ENCODE results near the gene BLVRA. TPM values are rescaled to one million over a fixed set of nuclear protein-coding genes. Genes with fewer than 3 reads are reported as not detected.

BLVRA gene
- polyA plus RNA-seq, 3 donors: 71.9 to 238 (median 199) TPM

- DNase-seq: peak in 1 of 3 donors; percentile 12
- peaks cover 55 to 93% of the 10 kb centered on the region in 2 donors for H3K36me3 ChIP-seq (replicated peaks in 1 of 2; ENCODE audit: control insufficient read depth in 1 of 2, insufficient read depth in 2 of 2, low read length in 2 of 2)
These were observed 41.1 kb downstream of the BLVRA start for GRCh38 chr7:43799605-43800004.

GRCh38 chr7:43803865-43804264 lies 45.4 kb downstream of the BLVRA start:
- no peak for DNase-seq
- peaks cover 81 to 93% of the 10 kb centered on the region in 2 donors for H3K36me3 ChIP-seq (replicated peaks in 1 of 2; ENCODE audit: control insufficient read depth in 1 of 2, insufficient read depth in 2 of 2, low read length in 2 of 2)
- intact Hi-C loops (cut with micrococcal nuclease): no loop called here
- no peaks in the 10 kb centered on the region for H3K4me1 Mint-ChIP-seq
- H3K4me2 ChIP-seq (replicated peaks; ENCODE audit: extremely low read depth, low read length, poor library complexity, severe bottlenecking): no peak overlapping the region
- H3K4me1 ChIP-seq (ENCODE audit: control insufficient read depth in 1 of 2, insufficient read depth in 2 of 2, low read length in 2 of 2): no peaks in the 10 kb centered on the region
- H3K9me3 ChIP-seq (replicated peaks in 1 of 2; ENCODE audit: control insufficient read depth in 1 of 2, insufficient read depth in 1 of 2, low read length in 2 of 2): no peaks in the 10 kb centered on the region
- H3K27ac Mint-ChIP-seq: no peak overlapping the region
- H3K27me3 ChIP-seq (ENCODE audit: control insufficient read depth in 2 of 2, insufficient read depth in 2 of 2, low read length in 2 of 2): no peaks in the 10 kb centered on the region
- no peak overlapping the region for H3K4me3 ChIP-seq (replicated peaks in 1 of 3; ENCODE audit: low read depth in 2 of 3, low read length in 3 of 3)
- H3K9me3 Mint-ChIP-seq: peaks cover 0 to 5% (median 0%) of the 10 kb centered on the region in 7 donors
- peaks cover 72 to 89% of the 10 kb centered on the region in 2 donors for H3K36me3 Mint-ChIP-seq
- peaks cover 0 to 2% (median 0%) of the 10 kb centered on the region in 3 donors for H3K27me3 Mint-ChIP-seq (ENCODE audit: low read depth in 3 of 3)
- WGBS (ENCODE audit: insufficient coverage): 86% methylated on average over 2 of the region's 2 CpGs
- H3K27ac ChIP-seq (ENCODE audit: low read depth in 1 of 2, low read length in 2 of 2): no peak overlapping the region
- H4K20me1 ChIP-seq (ENCODE audit: insufficient read depth, low read length): no peaks in the 10 kb centered on the region
- no peak overlapping the region for H3K4me3 Mint-ChIP-seq
- no peak overlapping the region for H3K9ac ChIP-seq (ENCODE audit: insufficient read depth, low read length, poor library complexity, severe bottlenecking)
- TF ChIP-seq CTCF (IDR thresholded peaks at IDR 0.05): no peak
- H2AFZ ChIP-seq (ENCODE audit: insufficient read depth, low read depth, low read length, poor library complexity, severe bottlenecking): no peak overlapping the region
- H3K79me2 ChIP-seq (ENCODE audit: insufficient read depth, low read length): no peaks in the 10 kb centered on the region

More at GRCh38 chr7:43799605-43800004, 41.1 kb downstream of the BLVRA start:
- no peak overlapping the region for H2AFZ ChIP-seq (ENCODE audit: insufficient read depth, low read depth, low read length, poor library complexity, severe bottlenecking)
- H3K27me3 ChIP-seq (ENCODE audit: control insufficient read depth in 2 of 2, insufficient read depth in 2 of 2, low read length in 2 of 2): no peaks in the 10 kb centered on the region
- no peaks in the 10 kb centered on the region for H3K79me2 ChIP-seq (ENCODE audit: insufficient read depth, low read length)
- 78% methylated on average over 3 of the region's 4 CpGs for WGBS (ENCODE audit: insufficient coverage)
- Mint-ChIP-seq H3K27ac (no peak overlapping the region), H3K4me3 (no peak overlapping the region), H3K9me3 (peaks cover 0 to 3% (median 0%) of the 10 kb centered on the region in 7 donors), H3K4me1 (no peaks in the 10 kb centered on the region), H3K27me3 (ENCODE audit: low read depth in 3 of 3) (peaks cover 0 to 3% (median 2%) of the 10 kb centered on the region in 3 donors), H3K36me3 (peaks cover 71 to 83% of the 10 kb centered on the region in 2 donors)
- H3K9ac ChIP-seq (ENCODE audit: insufficient read depth, low read length, poor library complexity, severe bottlenecking): no peak overlapping the region
- H3K4me2 ChIP-seq (replicated peaks; ENCODE audit: extremely low read depth, low read length, poor library complexity, severe bottlenecking): no peak overlapping the region
- H3K4me1 ChIP-seq (ENCODE audit: control insufficient read depth in 1 of 2, insufficient read depth in 2 of 2, low read length in 2 of 2): no peaks in the 10 kb centered on the region
- TF ChIP-seq CTCF (IDR thresholded peaks at IDR 0.05): peak; percentile 30
- H3K27ac ChIP-seq (ENCODE audit: low read depth in 1 of 2, low read length in 2 of 2): no peak overlapping the region
- H3K4me3 ChIP-seq (replicated peaks in 1 of 3; ENCODE audit: low read depth in 2 of 3, low read length in 3 of 3): no peak overlapping the region
- H4K20me1 ChIP-seq (ENCODE audit: insufficient read depth, low read length): no peaks in the 10 kb centered on the region
- intact Hi-C loops (cut with micrococcal nuclease): loop anchor here (10.0 kb wide), 2 partner anchors 55 to 75 kb away; partner anchors contain the start of gene COA1 (in 1 of the 2)
- H3K9me3 ChIP-seq (replicated peaks in 1 of 2; ENCODE audit: control insufficient read depth in 1 of 2, insufficient read depth in 1 of 2, low read length in 2 of 2): no peaks in the 10 kb centered on the region

All from CD14-positive monocyte (primary cell).